ENCODE measurements around the gene AGO4. TPM values are rescaled to one million over a fixed set of nuclear protein-coding genes. Genes with fewer than 3 reads are reported as not detected.
A peak's percentile ranks its signal among the peaks of the same experiment; 100 is the strongest.

Gene AGO4
- total RNA-seq, 1 donor = 53.9 TPM

GRCh38 chr1:35893051-35893879 is 85.4 kb downstream of the AGO4 start:
- DNase-seq (ENCODE audit: low read depth in 2 of 3, low spot score in 2 of 3) = no peak

DNA sequence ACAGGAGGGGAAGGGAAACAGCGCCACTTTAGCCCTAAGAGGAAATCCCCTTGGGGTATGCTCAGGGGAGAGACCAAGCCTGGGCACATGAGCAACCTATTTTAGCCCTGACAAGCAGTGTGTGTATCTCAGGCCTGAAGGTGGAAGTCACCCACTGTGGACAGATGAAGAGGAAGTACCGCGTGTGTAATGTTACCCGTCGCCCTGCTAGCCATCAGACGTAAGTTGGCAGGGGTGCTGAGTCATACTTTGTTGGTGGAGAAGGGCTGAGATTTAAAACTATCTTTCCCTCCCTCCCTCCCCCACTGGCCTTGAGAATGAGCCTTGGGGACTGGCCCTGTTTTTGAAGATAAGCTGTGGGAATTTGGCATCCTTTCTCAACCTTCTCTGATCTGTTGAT is 86.4 kb downstream of the AGO4 start:
- peak in 2 of 3 donors; percentile 82 to 89 for DNase-seq (ENCODE audit: low read depth in 2 of 3, low spot score in 2 of 3)

GRCh38 chr1:35894656-35895055 is 86.8 kb downstream of the AGO4 start:
- no peak for DNase-seq (ENCODE audit: low read depth in 2 of 3, low spot score in 2 of 3)

GRCh38 chr1:35899941-35900340 is 92.1 kb downstream of the AGO4 start:
- DNase-seq (ENCODE audit: low read depth in 2 of 3, low spot score in 2 of 3) = no peak

DNA sequence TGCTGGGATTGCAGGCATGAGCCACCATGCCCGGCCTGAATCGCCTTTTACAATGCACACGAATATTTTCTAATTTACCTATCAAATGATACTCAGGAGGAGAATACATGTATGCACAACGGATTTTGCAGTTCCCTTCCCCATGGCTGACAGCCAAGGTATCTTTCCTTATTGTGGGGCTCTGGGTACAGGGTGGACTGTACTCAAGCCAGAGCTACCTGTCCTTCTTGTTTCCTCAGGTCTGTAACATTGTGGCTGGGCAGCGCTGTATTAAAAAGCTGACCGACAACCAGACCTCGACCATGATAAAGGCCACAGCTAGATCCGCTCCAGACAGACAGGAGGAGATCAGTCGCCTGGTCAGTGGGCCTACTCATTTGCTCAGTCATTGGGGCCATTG is 93.4 kb downstream of the AGO4 start:
- no peak for DNase-seq (ENCODE audit: low read depth in 2 of 3, low spot score in 2 of 3)

GRCh38 chr1:35902671-35903070 is 94.9 kb downstream of the AGO4 start:
- no peak for DNase-seq (ENCODE audit: low read depth in 2 of 3, low spot score in 2 of 3)

Other genes with a start within 250 kb of the AGO4 start
- gene TFAP2E, start 234.7 kb upstream of the AGO4 start, total RNA-seq = 1.3 TPM
- 14.3 TPM for gene PSMB2, start 166.5 kb upstream of the AGO4 start, total RNA-seq
- 35.3 TPM for gene C1orf216, start 89.1 kb upstream of the AGO4 start, total RNA-seq
- gene CLSPN, start 38.0 kb upstream of the AGO4 start, total RNA-seq = 2.2 TPM
- 39.3 TPM for gene AGO1, start 75.2 kb downstream of the AGO4 start, total RNA-seq
- gene AGO3, start 123.1 kb downstream of the AGO4 start, total RNA-seq = 17.2 TPM

All from hematopoietic multipotent progenitor cell (in vitro differentiated cells).